C4-2B (cell line): ENCODE data around the gene NRXN3.

Source experiments
- CTCF ChIP-seq: fragments of 450-650 bp; conservative IDR thresholded peaks from 2 replicates; pipeline ENCODE4 v1.5.1; 2017; ENCODE audit warnings: mild to moderate bottlenecking
- ZFX ChIP-seq: fragments of 450-650 bp; IDR thresholded peaks from 2 replicates; pipeline ENCODE4 v1.6.1; 2017

- TF ChIP-seq CTCF (no peak), ZFX (no peak)
These were observed 941.9 kb downstream of the NRXN3 start for GRCh38 chr14:79111987-79112501.
